CD4-positive, alpha-beta T cell (primary cell): ENCODE results near the gene NID2. TPM values are rescaled to one million over a fixed set of nuclear protein-coding genes. Genes with fewer than 3 reads are reported as not detected.

Experiments used
- ATAC-seq: fragments of 200-7000 bp; cut with Tn5 transposase; one replicate; pipeline ENCODE4 v1.10.0; 2022; ENCODE audit warnings: mild to moderate bottlenecking; ENCODE audit not compliant: poor library complexity
- CTCF ChIA-PET: fragments of 350-600 bp; sonication (Branson Sonifier 250); formaldehyde crosslinking; loops from one replicate; lab custom pipeline; 2021; ENCODE audit warnings: antibody characterized with exemption, inconsistent platforms; lab: Charles Lee
- POLR2A ChIA-PET: fragments of 350-600 bp; sonication (Branson Sonifier 250); formaldehyde crosslinking; loops from one replicate; lab custom pipeline; 2021; ENCODE audit warnings: antibody characterized with exemption, inconsistent platforms; lab: Charles Lee
- DNase-seq, 14 experiments: peaks; one replicate each; pipeline ENCODE4 v3.0.0-alpha.2; 2013 to 2020; ENCODE audit warnings: mixed read lengths in 2 of 14
- H3K27ac ChIP-seq, 2 donors: one replicate each; pipeline versions ENCODE4 v1.5.1 to v1.7.0; 2013; ENCODE audit warnings: low read length in 2 of 2, low read depth in 1 of 2, mild to moderate bottlenecking in 1 of 2
- H3K27me3 ChIP-seq, 2 experiments: 1 replicate in 1 of 2; 2 replicates in 1 of 2; pipeline versions ENCODE4 v1.6.1 to v1.7.0; 2013; ENCODE audit warnings: low read length in 2 of 2, control low read depth in 1 of 2, mild to moderate bottlenecking in 1 of 2, moderate library complexity in 1 of 2; ENCODE audit not compliant: insufficient read depth in 2 of 2, control insufficient read depth in 1 of 2
- H3K36me3 ChIP-seq: one replicate; pipeline ENCODE4 v1.6.1; 2013; ENCODE audit warnings: low read length, control low read depth; ENCODE audit not compliant: insufficient read depth
- H3K4me1 ChIP-seq: one replicate; pipeline ENCODE4 v1.6.1; 2013; ENCODE audit warnings: low read length, control low read depth; ENCODE audit not compliant: insufficient read depth
- H3K4me3 ChIP-seq: one replicate; pipeline ENCODE4 v1.5.1; 2013; ENCODE audit warnings: mild to moderate bottlenecking, low read length, moderate library complexity
- H3K9me3 ChIP-seq, 2 experiments: 1 replicate in 1 of 2; 2 replicates in 1 of 2; pipeline versions ENCODE4 v1.6.1 to v1.7.0; 2013; ENCODE audit warnings: low read length in 2 of 2, mild to moderate bottlenecking in 2 of 2, control low read depth in 1 of 2, moderate library complexity in 1 of 2; ENCODE audit not compliant: control insufficient read depth in 1 of 2, insufficient read depth in 1 of 2
- H3K27ac Mint-ChIP-seq: one replicate; pipeline ENCODE4 v1.8.0; 2020; ENCODE audit warnings: mixed read lengths
- H3K27me3 Mint-ChIP-seq: one replicate; pipeline ENCODE4 v1.8.0; 2021; ENCODE audit warnings: mixed read lengths
- H3K36me3 Mint-ChIP-seq: one replicate; pipeline ENCODE4 v1.8.0; 2021; ENCODE audit warnings: low read depth, mixed read lengths
- H3K4me1 Mint-ChIP-seq: one replicate; pipeline ENCODE4 v1.8.0; 2021; ENCODE audit warnings: low read depth, mixed read lengths
- H3K4me3 Mint-ChIP-seq: one replicate; pipeline ENCODE4 v1.8.0; 2020; ENCODE audit warnings: mild to moderate bottlenecking, mixed read lengths
- H3K9me3 Mint-ChIP-seq: one replicate; pipeline ENCODE4 v1.8.0; 2020; ENCODE audit warnings: mixed read lengths
- intact Hi-C, 2 experiments: fragments of 100-400 bp; cut with DNase I in 1 of 2; cut with micrococcal nuclease in 1 of 2; formaldehyde crosslinking; loops; one replicate each; pipeline versions ENCODE4 v1.15.1 to v1.9.0; 2023 to 2025; cut with DNase I, micrococcal nuclease
- total RNA-seq, 174 experiments: library from RNA in 2 of 174; stranded (reverse) in 2 of 174; gene quantifications; one replicate each; pipeline ENCODE4 v1.2.3 and lab custom pipeline; 2021 to 2026
- TF ChIP-seq, protein P1 (sequence below): fragments of 200-600 bp; IDR thresholded peaks from one replicate; pipeline ENCODE4 v1.8.0; 2022; ENCODE audit warnings: antibody characterized with exemption, mild to moderate bottlenecking

Gene NID2
- total RNA-seq, 2 experiments from 2014 or later: 0.19 TPM; not detected in 1

DNA sequence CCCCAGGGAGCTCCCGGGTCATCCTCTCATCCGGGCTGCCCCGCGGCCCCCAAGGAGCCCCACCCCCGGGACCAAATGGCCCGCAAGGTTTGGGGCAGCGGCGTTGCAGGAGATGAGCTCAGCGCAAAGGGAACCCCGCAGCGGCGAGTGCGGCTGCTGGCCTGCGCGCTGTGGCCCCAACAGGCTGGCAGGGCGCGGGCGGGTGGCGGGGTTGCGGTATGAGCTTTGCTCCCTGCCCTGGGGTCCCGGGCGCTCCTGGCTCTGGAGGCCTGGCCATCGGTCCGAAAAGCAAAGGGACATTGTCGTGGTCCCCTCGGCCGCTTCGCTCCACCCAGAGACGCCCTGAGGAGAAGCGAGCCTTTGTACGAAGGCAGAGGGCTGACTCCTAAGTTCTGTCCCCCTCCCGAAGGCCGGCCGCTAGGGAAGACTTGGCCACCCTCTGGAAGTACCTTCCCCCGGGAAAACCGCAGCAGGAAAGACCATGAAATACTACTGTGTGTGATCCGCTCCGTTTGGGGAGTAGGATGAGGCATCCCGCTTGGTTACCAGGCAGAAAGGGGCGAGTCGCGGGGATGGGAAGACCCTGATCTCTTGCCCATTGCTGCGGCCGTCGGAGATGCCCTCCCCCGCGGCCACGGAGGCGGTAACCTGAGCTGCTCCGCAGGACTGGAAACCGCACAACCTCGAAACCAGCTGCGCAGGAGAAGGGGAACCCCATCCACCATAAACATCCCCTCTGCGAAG, 620 bp upstream of the NID2 start:
- Mint-ChIP-seq H3K4me1 (peaks cover 11% of the 10 kb centered on the region), H3K27me3 (peaks cover 51% of the 10 kb centered on the region), H3K9me3 (no peaks in the 10 kb centered on the region), H3K4me3 (no peak overlapping the region), H3K27ac (no peak overlapping the region), H3K36me3 (no peaks in the 10 kb centered on the region)
- Histone ChIP-seq H3K36me3 (no peaks in the 10 kb centered on the region), H3K27me3 (peaks cover 42 to 50% of the 10 kb centered on the region in 2 experiments), H3K4me3 (peak overlapping the region; percentile 56), H3K4me1 (peaks cover 29% of the 10 kb centered on the region), H3K27ac (no peak overlapping the region), H3K9me3 (peaks cover 0 to 17% of the 10 kb centered on the region in 2 experiments)
- ChIA-PET POLR2A (no interaction called here), CTCF (interaction anchor here (1.5 kb wide), 1 partner anchor 73 kb away, joined by 3 read pairs; no protein-coding TSS in a partner anchor)
- no peak for ATAC-seq
- peak in 2 of 14 experiments; percentile 24 to 40 for DNase-seq
- TF ChIP-seq, protein P1, sequence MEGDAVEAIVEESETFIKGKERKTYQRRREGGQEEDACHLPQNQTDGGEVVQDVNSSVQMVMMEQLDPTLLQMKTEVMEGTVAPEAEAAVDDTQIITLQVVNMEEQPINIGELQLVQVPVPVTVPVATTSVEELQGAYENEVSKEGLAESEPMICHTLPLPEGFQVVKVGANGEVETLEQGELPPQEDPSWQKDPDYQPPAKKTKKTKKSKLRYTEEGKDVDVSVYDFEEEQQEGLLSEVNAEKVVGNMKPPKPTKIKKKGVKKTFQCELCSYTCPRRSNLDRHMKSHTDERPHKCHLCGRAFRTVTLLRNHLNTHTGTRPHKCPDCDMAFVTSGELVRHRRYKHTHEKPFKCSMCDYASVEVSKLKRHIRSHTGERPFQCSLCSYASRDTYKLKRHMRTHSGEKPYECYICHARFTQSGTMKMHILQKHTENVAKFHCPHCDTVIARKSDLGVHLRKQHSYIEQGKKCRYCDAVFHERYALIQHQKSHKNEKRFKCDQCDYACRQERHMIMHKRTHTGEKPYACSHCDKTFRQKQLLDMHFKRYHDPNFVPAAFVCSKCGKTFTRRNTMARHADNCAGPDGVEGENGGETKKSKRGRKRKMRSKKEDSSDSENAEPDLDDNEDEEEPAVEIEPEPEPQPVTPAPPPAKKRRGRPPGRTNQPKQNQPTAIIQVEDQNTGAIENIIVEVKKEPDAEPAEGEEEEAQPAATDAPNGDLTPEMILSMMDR: no peak
- intact Hi-C loops: no loop called here

DNA sequence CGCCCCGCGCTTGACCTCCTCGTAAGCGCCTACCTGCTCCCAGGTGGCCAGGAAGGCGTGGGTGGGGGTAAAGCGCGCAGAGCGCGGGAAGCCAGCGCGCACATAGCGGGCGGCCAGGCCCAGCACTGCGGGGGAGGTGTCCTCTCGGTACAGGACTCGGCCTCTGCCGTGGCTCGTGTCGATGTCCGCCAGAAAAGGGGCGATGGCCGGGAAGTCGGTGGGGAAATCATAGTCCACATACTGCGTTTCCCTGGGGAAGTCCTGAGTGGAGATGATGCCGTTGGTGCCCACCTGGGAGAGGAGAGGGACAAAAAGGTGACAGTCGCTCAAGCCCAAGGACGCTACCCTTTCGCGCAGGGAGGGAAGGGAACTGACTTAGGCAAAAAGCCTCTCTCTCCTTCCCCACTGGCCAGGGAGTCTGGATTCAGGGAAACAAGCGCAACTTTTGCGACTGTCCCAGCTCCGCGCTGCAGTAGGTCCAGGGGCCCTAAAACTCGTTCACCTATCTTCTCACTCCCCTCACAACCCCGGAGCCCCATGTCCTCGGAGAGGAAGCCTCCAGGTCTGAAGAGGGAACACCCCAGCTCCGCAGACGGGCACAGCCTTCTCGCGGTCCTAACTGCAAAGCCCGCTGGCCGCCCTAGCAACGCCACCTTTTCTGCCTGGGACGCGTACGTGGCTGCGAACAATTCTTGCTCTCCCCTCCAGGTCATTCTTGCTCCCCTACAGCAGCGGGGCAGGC, 815 bp downstream of the NID2 start:
- Mint-ChIP-seq H3K9me3 (no peaks in the 10 kb centered on the region), H3K4me1 (peaks cover 11% of the 10 kb centered on the region), H3K36me3 (no peaks in the 10 kb centered on the region), H3K4me3 (peak overlapping the region; percentile 59), H3K27ac (no peak overlapping the region), H3K27me3 (peaks cover 51% of the 10 kb centered on the region)
- Histone ChIP-seq H3K4me1 (peaks cover 26% of the 10 kb centered on the region), H3K27ac (no peak overlapping the region), H3K27me3 (peaks cover 42 to 50% of the 10 kb centered on the region in 2 experiments), H3K36me3 (no peaks in the 10 kb centered on the region), H3K9me3 (peaks cover 0 to 17% of the 10 kb centered on the region in 2 experiments), H3K4me3 (peak overlapping the region; percentile 56)
- POLR2A ChIA-PET: no interaction called here
- TF ChIP-seq, protein P1: no peak
- ATAC-seq (peak; percentile 37), DNase-seq (peak in 2 of 14 experiments; percentile 8 to 14)
- intact Hi-C loops: no loop called here
- CTCF ChIA-PET: no interaction called here

DNA sequence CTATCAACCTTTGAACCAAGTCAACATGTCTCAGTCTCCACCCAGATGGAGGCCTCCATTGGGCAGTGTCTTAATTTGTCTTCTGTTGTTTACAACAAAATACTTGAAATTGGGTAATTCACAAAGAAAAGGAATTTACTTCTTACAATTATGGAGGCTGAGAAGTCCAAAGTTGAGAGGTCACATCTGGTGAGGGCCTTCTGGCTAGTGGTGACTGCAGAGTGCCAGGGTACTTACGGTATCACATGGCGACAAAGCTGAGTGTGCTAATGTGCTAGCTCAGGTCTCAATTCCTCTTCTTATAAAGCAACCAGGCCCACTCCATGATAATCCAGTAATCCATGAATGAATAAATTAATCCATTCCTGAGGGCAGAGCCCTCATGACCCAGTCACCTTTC, 4.7 kb downstream of the NID2 start:
- POLR2A ChIA-PET: no interaction called here
- CTCF ChIA-PET: no interaction called here
- Mint-ChIP-seq H3K4me1 (peaks cover 6% of the 10 kb centered on the region), H3K4me3 (no peak overlapping the region), H3K36me3 (no peaks in the 10 kb centered on the region), H3K27me3 (peaks cover 21% of the 10 kb centered on the region), H3K27ac (no peak overlapping the region), H3K9me3 (no peaks in the 10 kb centered on the region)
- Histone ChIP-seq H3K4me1 (peaks cover 18% of the 10 kb centered on the region), H3K27ac (no peak overlapping the region), H3K27me3 (peaks cover 18 to 28% of the 10 kb centered on the region in 2 experiments), H3K9me3 (peaks cover 0 to 12% of the 10 kb centered on the region in 2 experiments), H3K4me3 (no peak overlapping the region), H3K36me3 (no peaks in the 10 kb centered on the region)
- TF ChIP-seq, protein P1: no peak
- no peak for ATAC-seq
- intact Hi-C loops: no loop called here
- DNase-seq: no peak
